Smooth muscle cell (in vitro differentiated cells): ENCODE results near the gene MAGOH. TPM values are rescaled to one million over a fixed set of nuclear protein-coding genes. Genes with fewer than 3 reads are reported as not detected.

Experiments used
- DNase-seq: peaks from one replicate; lab custom pipeline; 2025; ENCODE audit not compliant: unreplicated experiment; lab: John Stamatoyannopoulos, UW
- H2AFZ ChIP-seq: fragments of 200-600 bp; sonication (generic); 2 replicates; pipeline ENCODE4 v1.6.0; 2016; ENCODE audit warnings: antibody characterized with exemption, low read depth, mild to moderate bottlenecking
- H3F3A ChIP-seq: fragments of 200-600 bp; sonication (generic); 2 replicates; pipeline ENCODE4 v1.6.0; 2017; ENCODE audit warnings: antibody characterized with exemption, low read depth
- H3K27ac ChIP-seq: fragments of 200-600 bp; sonication (generic); 2 replicates; pipeline ENCODE4 v1.5.1; 2016; ENCODE audit warnings: low read depth, mild to moderate bottlenecking
- H3K27me3 ChIP-seq: fragments of 200-600 bp; sonication (generic); 2 replicates; pipeline ENCODE4 v1.6.1; 2016; ENCODE audit warnings: low read depth, mild to moderate bottlenecking
- H3K36me3 ChIP-seq: fragments of 200-600 bp; sonication (generic); 2 replicates; pipeline ENCODE4 v1.5.1; 2016; ENCODE audit warnings: low read depth
- H3K4me1 ChIP-seq: fragments of 200-600 bp; sonication (generic); 2 replicates; pipeline ENCODE4 v1.5.1; 2016; ENCODE audit warnings: low read depth
- H3K4me2 ChIP-seq: fragments of 200-600 bp; sonication (generic); 2 replicates; pipeline ENCODE4 v1.6.0; 2016; ENCODE audit warnings: mild to moderate bottlenecking
- H3K4me3 ChIP-seq: fragments of 200-600 bp; sonication (generic); 2 replicates; pipeline ENCODE4 v1.5.1; 2016; ENCODE audit warnings: mild to moderate bottlenecking
- H3K79me2 ChIP-seq: fragments of 200-600 bp; sonication (generic); 2 replicates; pipeline ENCODE4 v1.6.0; 2016; ENCODE audit warnings: low read depth, mild to moderate bottlenecking
- H3K9ac ChIP-seq: fragments of 200-600 bp; sonication (generic); 2 replicates; pipeline ENCODE4 v1.6.0; 2016; ENCODE audit warnings: low read depth
- H3K9me3 ChIP-seq: fragments of 200-600 bp; sonication (generic); replicated peaks from 2 replicates; pipeline ENCODE4 v1.5.1; 2016; ENCODE audit warnings: low read depth
- H4K20me1 ChIP-seq: fragments of 200-600 bp; sonication (generic); 2 replicates; pipeline ENCODE4 v1.6.0; 2016; ENCODE audit warnings: low read depth
- WGBS: methylation state at CpG from one replicate; pipeline ENCODE4 v1.1.7; 2016; ENCODE audit warnings: low lambda C conversion rate; 5-methylcytosine and 5-hydroxymethylcytosine counted together
- polyA plus RNA-seq: library from polyadenylated mRNA; unstranded; fragments of >200 nt; fragmentation: Nextera tagmentation; extraction: Ambion mirVana; gene quantifications from 2 replicates; pipeline ENCODE4 v1.2.1, GENCODE V29; 2016
- total RNA-seq: library from RNA; depleted of rRNA; stranded (reverse); fragments of >200 nt; gene quantifications from 2 replicates; pipeline ENCODE4 v1.2.3, GENCODE V29; 2014
- TF ChIP-seq, protein P1 (sequence below): fragments of 200-600 bp; sonication (generic); IDR thresholded peaks from 2 replicates; pipeline ENCODE4 v1.5.1; 2017; ENCODE audit warnings: borderline replicate concordance, mild to moderate bottlenecking, antibody characterized with exemption; ENCODE audit not compliant: insufficient read depth, poor library complexity, severe bottlenecking

The MAGOH gene
- total and polyA plus RNA-seq, 2 experiments from 2014 or later, result 28.5 to 37.3 TPM

DNA sequence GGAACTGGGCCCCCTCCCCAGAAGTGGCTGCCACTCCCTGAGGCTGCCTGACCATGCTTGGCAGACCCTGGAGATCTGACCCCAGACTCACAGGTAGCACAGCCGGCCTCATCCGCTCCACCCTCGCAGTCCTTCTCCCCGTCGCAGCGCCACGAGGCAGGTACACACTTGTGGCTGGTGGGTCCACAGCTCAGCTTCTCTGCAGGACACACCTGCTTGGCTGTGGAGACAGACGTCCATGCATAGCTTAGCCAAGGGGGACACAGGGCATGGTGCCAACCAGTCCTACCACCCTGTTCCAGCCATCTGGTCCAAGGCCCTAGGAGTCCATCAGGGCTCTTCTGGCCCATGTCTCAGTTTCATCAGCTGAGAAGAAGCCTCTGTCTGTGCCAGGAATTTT is 42.2 kb upstream of the MAGOH start:
- TF ChIP-seq, protein P1, sequence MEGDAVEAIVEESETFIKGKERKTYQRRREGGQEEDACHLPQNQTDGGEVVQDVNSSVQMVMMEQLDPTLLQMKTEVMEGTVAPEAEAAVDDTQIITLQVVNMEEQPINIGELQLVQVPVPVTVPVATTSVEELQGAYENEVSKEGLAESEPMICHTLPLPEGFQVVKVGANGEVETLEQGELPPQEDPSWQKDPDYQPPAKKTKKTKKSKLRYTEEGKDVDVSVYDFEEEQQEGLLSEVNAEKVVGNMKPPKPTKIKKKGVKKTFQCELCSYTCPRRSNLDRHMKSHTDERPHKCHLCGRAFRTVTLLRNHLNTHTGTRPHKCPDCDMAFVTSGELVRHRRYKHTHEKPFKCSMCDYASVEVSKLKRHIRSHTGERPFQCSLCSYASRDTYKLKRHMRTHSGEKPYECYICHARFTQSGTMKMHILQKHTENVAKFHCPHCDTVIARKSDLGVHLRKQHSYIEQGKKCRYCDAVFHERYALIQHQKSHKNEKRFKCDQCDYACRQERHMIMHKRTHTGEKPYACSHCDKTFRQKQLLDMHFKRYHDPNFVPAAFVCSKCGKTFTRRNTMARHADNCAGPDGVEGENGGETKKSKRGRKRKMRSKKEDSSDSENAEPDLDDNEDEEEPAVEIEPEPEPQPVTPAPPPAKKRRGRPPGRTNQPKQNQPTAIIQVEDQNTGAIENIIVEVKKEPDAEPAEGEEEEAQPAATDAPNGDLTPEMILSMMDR, result no peak
- no peak for DNase-seq
- no peak overlapping the region for H3K27ac ChIP-seq
- H3K9ac ChIP-seq, result no peak overlapping the region
- WGBS, result 98% methylated on average over 8 of the region's 8 CpGs
- H3K79me2 ChIP-seq, result no peaks in the 10 kb centered on the region
- no peaks in the 10 kb centered on the region for H4K20me1 ChIP-seq
- H3K36me3 ChIP-seq, result no peaks in the 10 kb centered on the region
- H3K9me3 ChIP-seq, result no peaks in the 10 kb centered on the region
- no peaks in the 10 kb centered on the region for H3F3A ChIP-seq
- no peak overlapping the region for H3K4me3 ChIP-seq
- no peak overlapping the region for H3K4me2 ChIP-seq
- no peaks in the 10 kb centered on the region for H3K4me1 ChIP-seq
- H2AFZ ChIP-seq, result no peak overlapping the region
- H3K27me3 ChIP-seq, result no peaks in the 10 kb centered on the region

DNA sequence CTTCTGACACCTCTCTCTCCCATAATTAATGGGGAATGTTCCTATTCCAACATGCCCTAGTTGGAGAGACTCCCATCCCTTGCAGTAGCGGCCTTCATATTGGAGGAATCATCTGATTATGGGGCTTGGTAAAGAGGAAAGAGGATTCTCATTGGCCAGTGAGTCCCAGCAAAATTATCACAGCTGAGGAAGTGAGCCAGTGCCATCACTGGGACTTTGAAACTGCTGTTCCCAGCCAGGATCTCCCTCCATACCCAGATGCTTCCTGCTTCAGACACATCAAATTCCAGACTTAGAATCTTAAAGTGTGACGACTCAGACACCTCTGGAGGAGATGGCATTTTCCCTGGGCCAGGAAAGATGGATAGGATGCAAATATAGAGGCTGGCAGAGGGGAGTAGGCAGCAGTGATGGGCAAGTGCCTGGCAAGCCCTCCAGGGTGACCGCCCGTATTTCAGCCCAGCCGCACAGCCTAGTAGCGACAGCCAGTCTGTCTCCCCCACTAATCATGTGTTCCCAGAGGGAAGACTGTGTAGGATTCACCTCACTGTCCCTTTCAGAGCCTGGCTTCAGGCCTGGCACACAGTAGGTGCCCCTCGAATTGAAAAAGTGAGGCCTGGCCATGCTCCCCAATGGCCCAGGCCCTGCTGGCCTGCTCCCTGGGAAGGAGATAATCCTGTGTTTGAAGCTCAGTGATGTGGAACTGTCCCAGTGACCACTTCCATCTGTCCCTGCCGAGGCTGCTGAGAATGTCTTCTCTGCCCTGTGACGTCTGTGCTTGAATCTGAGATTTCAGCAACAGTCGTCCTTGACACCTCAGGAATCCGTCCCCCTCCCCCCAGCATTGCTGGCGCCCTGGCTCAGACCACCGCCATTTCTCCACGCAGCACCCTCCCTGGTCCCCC is 41.2 kb upstream of the MAGOH start:
- H4K20me1 ChIP-seq, result no peaks in the 10 kb centered on the region
- H3K4me2 ChIP-seq, result no peak overlapping the region
- no peak for DNase-seq
- no peaks in the 10 kb centered on the region for H3K79me2 ChIP-seq
- no peak overlapping the region for H3K27ac ChIP-seq
- no peaks in the 10 kb centered on the region for H3K4me1 ChIP-seq
- H3K27me3 ChIP-seq, result no peaks in the 10 kb centered on the region
- 87% methylated on average over 14 of the region's 14 CpGs for WGBS
- no peak overlapping the region for H3K9ac ChIP-seq
- no peak overlapping the region for H3K4me3 ChIP-seq
- TF ChIP-seq, protein P1, result no peak
- H2AFZ ChIP-seq, result no peak overlapping the region
- no peaks in the 10 kb centered on the region for H3K9me3 ChIP-seq
- H3F3A ChIP-seq, result no peaks in the 10 kb centered on the region
- no peaks in the 10 kb centered on the region for H3K36me3 ChIP-seq

DNA sequence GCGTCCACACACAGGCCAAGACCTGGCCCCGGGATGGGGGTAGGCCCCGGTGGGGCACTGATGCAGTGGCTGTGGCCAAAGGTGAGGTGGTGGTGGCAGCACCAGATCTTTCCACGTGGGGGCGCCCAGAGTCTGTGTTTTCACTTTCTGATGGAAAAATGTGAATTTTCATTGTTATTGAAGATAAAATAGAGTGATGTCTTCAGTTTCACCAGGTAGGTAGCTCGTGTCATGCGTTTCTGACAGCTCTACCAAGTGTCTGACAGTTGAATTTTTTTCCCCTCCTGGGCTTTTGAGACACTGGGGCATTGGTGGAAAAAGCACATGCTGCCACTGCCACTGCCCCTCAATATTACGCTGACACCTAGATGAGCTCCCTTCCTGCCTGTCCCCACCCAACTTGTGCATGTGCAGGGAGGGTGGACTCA is 40.0 kb upstream of the MAGOH start:
- Histone ChIP-seq H4K20me1 (no peaks in the 10 kb centered on the region), H3K9me3 (no peaks in the 10 kb centered on the region), H3K36me3 (no peaks in the 10 kb centered on the region), H3K79me2 (no peaks in the 10 kb centered on the region), H3K27ac (no peak overlapping the region), H3K4me2 (no peak overlapping the region), H3K4me1 (no peaks in the 10 kb centered on the region), H3K27me3 (no peaks in the 10 kb centered on the region), H3K9ac (no peak overlapping the region), H3F3A (no peaks in the 10 kb centered on the region), H3K4me3 (no peak overlapping the region), H2AFZ (no peak overlapping the region)
- TF ChIP-seq, protein P1, result peak; percentile 95
- WGBS, result 58% methylated on average over 8 of the region's 8 CpGs
- peak; percentile 15 for DNase-seq
